H1 (cell line): ENCODE data around the gene PDK4. TPM values are rescaled to one million over a fixed set of nuclear protein-coding genes. Genes with fewer than 3 reads are reported as not detected.

Experiments used
- CTCF ChIA-PET: fragments of 300-600 bp; sonication (Branson Sonifier 250); formaldehyde crosslinking; loops from one replicate; lab custom pipeline; 2021; ENCODE audit not compliant: partially characterized antibody; lab: Charles Lee
- POLR2A ChIA-PET: fragments of 300-600 bp; sonication (Branson Sonifier 250); formaldehyde crosslinking; loops from one replicate; lab custom pipeline; 2021; ENCODE audit warnings: inconsistent platforms; ENCODE audit not compliant: partially characterized antibody; lab: Charles Lee
- DNase-seq, 2 experiments: peaks; one replicate each; pipeline versions ENCODE4 v3.0.0 to v3.0.0-alpha.2; 2010 to 2022; ENCODE audit warnings: low spot score in 2 of 2, low read depth in 1 of 2, mixed read lengths in 1 of 2
- FAIRE-seq: peaks from 2 replicates; lab custom pipeline; 2011; peaks lifted over from hg19 to GRCh38; lab: Jason Lieb, UNC
- H2AFZ ChIP-seq: 2 replicates; pipeline ENCODE4 v1.8.1; 2012; ENCODE audit warnings: low read length, inconsistent platforms
- H2AK5ac ChIP-seq: 2 replicates; pipeline ENCODE4 v1.6.1; 2013; ENCODE audit warnings: low read depth, low read length
- H2BK120ac ChIP-seq: replicated peaks from 2 replicates; pipeline ENCODE3; 2013; ENCODE audit warnings: low read depth, low read length, inconsistent platforms
- H2BK12ac ChIP-seq: 2 replicates; pipeline ENCODE4 v1.6.1; 2013; ENCODE audit warnings: low read depth, low read length
- H2BK15ac ChIP-seq: 2 replicates; pipeline ENCODE4 v1.6.1; 2013; ENCODE audit warnings: low read length
- H2BK20ac ChIP-seq: 2 replicates; pipeline ENCODE4 v1.6.1; 2013; ENCODE audit warnings: low read length
- H2BK5ac ChIP-seq: 2 replicates; pipeline ENCODE4 v1.6.1; 2013; ENCODE audit warnings: low read depth, low read length
- H3K14ac ChIP-seq: 2 replicates; pipeline ENCODE4 v1.6.1; 2013; ENCODE audit warnings: inconsistent platforms; ENCODE audit not compliant: insufficient read length
- H3K18ac ChIP-seq: 2 replicates; pipeline ENCODE4 v1.6.1; 2013; ENCODE audit warnings: low read length; ENCODE audit errors: extremely low read depth
- H3K23ac ChIP-seq: 2 replicates; pipeline ENCODE4 v1.6.1; 2013; ENCODE audit warnings: inconsistent platforms; ENCODE audit not compliant: insufficient read length
- H3K23me2 ChIP-seq: 2 replicates; pipeline ENCODE4 v1.6.1; 2013; ENCODE audit warnings: low read depth, low read length
- H3K27ac ChIP-seq: 2 replicates; pipeline ENCODE4 v1.6.1; 2011; ENCODE audit warnings: low read depth, low read length, inconsistent platforms
- H3K27me3 ChIP-seq, 4 experiments: replicated peaks in 1 of 4; 1 replicate in 1 of 4; 2 replicates in 3 of 4; pipeline versions ENCODE4 v1.6.1 to v1.8.1; 2011 to 2013; ENCODE audit warnings: low read length in 3 of 4, mild to moderate bottlenecking in 3 of 4, inconsistent platforms in 2 of 4, mixed read lengths in 2 of 4, moderate library complexity in 1 of 4; ENCODE audit not compliant: control insufficient read depth in 3 of 4, insufficient read depth in 3 of 4; ENCODE audit errors: extremely low read depth in 1 of 4
- H3K36me3 ChIP-seq, 4 experiments: 2 replicates each; pipeline versions ENCODE4 v1.6.1 to v1.8.1; 2011 to 2013; ENCODE audit warnings: mild to moderate bottlenecking in 4 of 4, low read length in 3 of 4, moderate library complexity in 2 of 4, control low read depth in 1 of 4, inconsistent platforms in 1 of 4; ENCODE audit not compliant: insufficient read depth in 4 of 4, control insufficient read depth in 2 of 4
- H3K4ac ChIP-seq: replicated peaks from 2 replicates; pipeline ENCODE3; 2013; ENCODE audit warnings: low read length, low read depth, mixed read lengths, inconsistent platforms; ENCODE audit not compliant: insufficient read length
- H3K4me1 ChIP-seq, 4 experiments: replicated peaks in 1 of 4; 1 replicate in 1 of 4; 2 replicates in 3 of 4; pipeline versions ENCODE4 v1.6.1 to v1.8.1; 2011 to 2013; ENCODE audit warnings: low read length in 3 of 4, inconsistent platforms in 2 of 4, mixed read lengths in 1 of 4; ENCODE audit not compliant: insufficient read depth in 4 of 4, control insufficient read depth in 3 of 4
- H3K4me2 ChIP-seq, 2 experiments: 2 replicates each; pipeline versions ENCODE4 v1.6.1 to v1.8.1; 2011 to 2013; ENCODE audit warnings: low read depth in 2 of 2, low read length in 2 of 2, control low read depth in 1 of 2, inconsistent platforms in 1 of 2, mild to moderate bottlenecking in 1 of 2; ENCODE audit not compliant: insufficient read depth in 1 of 2
- H3K4me3 ChIP-seq, 4 experiments: fragments of 200-600, 300-600 bp in 1 of 4; sonication (generic), shearing (Covaris generic), sonication (Bioruptor Twin) in 1 of 4; 2 replicates each; pipeline versions ENCODE4 v1.5.1 to v1.8.1; 2011 to 2016; ENCODE audit warnings: low read length in 4 of 4, low read depth in 3 of 4, control low read depth in 2 of 4, inconsistent platforms in 2 of 4, mild to moderate bottlenecking in 2 of 4, mixed read lengths in 1 of 4, moderate library complexity in 1 of 4; ENCODE audit not compliant: insufficient read depth in 2 of 4; ENCODE audit errors: extremely low read depth in 1 of 4
- H3K56ac ChIP-seq: replicated peaks from 2 replicates; pipeline ENCODE3; 2013; ENCODE audit warnings: low read depth, mild to moderate bottlenecking, mixed read lengths, low read length, inconsistent platforms; ENCODE audit not compliant: insufficient read length
- H3K79me1 ChIP-seq: 2 replicates; pipeline ENCODE4 v1.6.1; 2013; ENCODE audit warnings: low read depth, low read length, control low read depth
- H3K79me2 ChIP-seq, 2 experiments: 2 replicates each; pipeline versions ENCODE4 v1.6.1 to v1.8.1; 2012 to 2013; ENCODE audit warnings: low read length in 2 of 2, mild to moderate bottlenecking in 2 of 2, inconsistent platforms in 1 of 2; ENCODE audit not compliant: insufficient read depth in 2 of 2, control insufficient read depth in 1 of 2
- H3K9ac ChIP-seq, 4 experiments: replicated peaks in 1 of 4; 1 replicate in 1 of 4; 2 replicates in 3 of 4; pipeline versions ENCODE4 v1.6.1 to v1.8.1; 2011 to 2013; ENCODE audit warnings: low read depth in 3 of 4, low read length in 3 of 4, control low read depth in 2 of 4, mild to moderate bottlenecking in 2 of 4, moderate library complexity in 2 of 4, inconsistent platforms in 1 of 4; ENCODE audit errors: extremely low read depth in 1 of 4
- H3K9me3 ChIP-seq, 2 experiments: 2 replicates each; pipeline versions ENCODE4 v1.6.1 to v1.8.1; 2012 to 2013; ENCODE audit warnings: mild to moderate bottlenecking in 2 of 2, moderate library complexity in 2 of 2, control low read depth in 1 of 2, inconsistent platforms in 1 of 2, low read depth in 1 of 2, low read length in 1 of 2, mixed read lengths in 1 of 2; ENCODE audit not compliant: insufficient read depth in 2 of 2
- H4K20me1 ChIP-seq, 2 experiments: replicated peaks in 1 of 2; 2 replicates each; pipeline versions ENCODE3 to v1.8.1; 2011 to 2013; ENCODE audit warnings: inconsistent platforms in 2 of 2, low read length in 2 of 2, mild to moderate bottlenecking in 1 of 2; ENCODE audit not compliant: insufficient read depth in 2 of 2, control insufficient read depth in 1 of 2
- H4K5ac ChIP-seq: 2 replicates; pipeline ENCODE4 v1.6.1; 2013; ENCODE audit warnings: low read length, low read depth, mixed read lengths, inconsistent platforms; ENCODE audit not compliant: insufficient read length
- H4K8ac ChIP-seq: 2 replicates; pipeline ENCODE4 v1.8.0; 2013; ENCODE audit warnings: mild to moderate bottlenecking, moderate library complexity, low read length, inconsistent platforms; ENCODE audit not compliant: insufficient read depth; ENCODE audit errors: extremely low read depth
- H4K91ac ChIP-seq: replicated peaks from 2 replicates; pipeline ENCODE3; 2013; ENCODE audit warnings: low read length, mixed read lengths, inconsistent platforms; ENCODE audit not compliant: insufficient read length
- GTF2F1 ChIP-seq: IDR thresholded peaks from 2 replicates; pipeline ENCODE4 v1.6.1; 2012; ENCODE audit warnings: low read depth, low read length, improper control_type of control experiment, borderline replicate concordance
- JUN ChIP-seq: IDR thresholded peaks from 2 replicates; pipeline ENCODE4 v1.6.1; 2011; ENCODE audit warnings: low read depth, mild to moderate bottlenecking, improper control_type of control experiment, low read length
- POLR2A ChIP-seq, 2 experiments: IDR thresholded peaks; 1 replicate in 1 of 2; 2 replicates in 1 of 2; pipeline ENCODE4 v1.6.1; 2011; ENCODE audit warnings: low read depth in 2 of 2, low read length in 2 of 2, mild to moderate bottlenecking in 2 of 2; ENCODE audit errors: control extremely low read depth in 1 of 2
- TAF7 ChIP-seq: optimal IDR thresholded peaks from 2 replicates; pipeline ENCODE3; 2011; ENCODE audit warnings: low read depth, mild to moderate bottlenecking, inconsistent platforms, low read length, moderate library complexity, borderline replicate concordance
- TBP ChIP-seq: IDR thresholded peaks from 2 replicates; pipeline ENCODE4 v1.6.1; 2011; ENCODE audit warnings: low read depth, low read length, improper control_type of control experiment
- polyA plus RNA-seq, 7 experiments: library from polyadenylated mRNA; depleted of rRNA in 3 of 7; stranded (reverse) in 5 of 7; unstranded in 2 of 7; fragments of >200 nt in 5 of 7; fragments of 200-250 nt in 2 of 7; gene quantifications; 1 replicate in 5 of 7; 2 replicates in 1 of 7; 4 replicates in 1 of 7; pipeline versions ENCODE4 v1.2.1 to v1.2.3, GENCODE V29; 2011 to 2013; ENCODE audit warnings: missing spikeins in 2 of 7, mixed read lengths in 2 of 7
- total RNA-seq: library from RNA; stranded (reverse); fragmentation: NEBNext Ultra II Directional; extraction: Animal tissue kit (Norgen Biotek cat#: 25700); gene quantifications from 2 replicates; pipeline ENCODE4 v1.2.1, GENCODE V29; 2021

PDK4 gene
- total and polyA plus RNA-seq, 2 of the 8 experiments (the other 6 are each of a cell fraction or from before 2014, with no cell fraction given) = 0.26 TPM; not detected in 1

GRCh38 chr7:95599069-95599468, 2.8 kb upstream of the PDK4 start:
- Histone ChIP-seq H3K4me1 (no peaks in the 10 kb centered on the region; a peak in 1 of 7 replicates), H3K9ac (no peak overlapping the region), H3K79me2 (no peaks in the 10 kb centered on the region), H4K20me1 (no peaks in the 10 kb centered on the region), H3K14ac (no peak overlapping the region), H3K79me1 (no peaks in the 10 kb centered on the region), H3K56ac (no peak overlapping the region), H4K91ac (no peak overlapping the region), H2BK12ac (no peak overlapping the region), H3K9me3 (no peaks in the 10 kb centered on the region), H3K27ac (no peak overlapping the region), H3K27me3 (peaks cover 0 to 25% (median 18%) of the 10 kb centered on the region in 4 experiments; a peak in 6 of 7 replicates), H4K8ac (no peak overlapping the region), H2BK5ac (no peak overlapping the region), H3K23me2 (peaks cover 11% of the 10 kb centered on the region), H3K4ac (no peak overlapping the region), H3K23ac (no peak overlapping the region), H2AFZ (no peak overlapping the region), H3K4me2 (no peak overlapping the region), H3K36me3 (no peaks in the 10 kb centered on the region), H3K4me3 (no peak overlapping the region), H4K5ac (no peak overlapping the region), H2BK20ac (no peak overlapping the region), H2BK120ac (no peak overlapping the region), H3K18ac (no peak overlapping the region), H2BK15ac (no peak overlapping the region), H2AK5ac (no peak overlapping the region)
- no peak for FAIRE-seq
- CTCF ChIA-PET = interaction anchor here (1.0 kb wide), 1 partner anchor 14 kb away, joined by 3 read pairs; no protein-coding TSS in a partner anchor
- DNase-seq = no peak
- POLR2A ChIA-PET = no interaction called here
- TF ChIP-seq JUN (no peak), GTF2F1 (no peak), TBP (no peak), TAF7 (no peak), POLR2A (IDR thresholded peaks at IDR 0.05; ENCODE audit: control extremely low read depth in 1 of 2, low read depth in 2 of 2, low read length in 2 of 2) (no peak)
